GM11168 (cell line): Measurements from ENCODE around the gene LTB.
"Not testable (repeated sequence)": the region's sequence is repeated elsewhere in the genome, so short reads cannot be mapped to it uniquely, and the experiment has no call there.

Source experiments
- in situ Hi-C: fragments of 300-500 bp; cut with MboI; formaldehyde crosslinking; loops from one replicate; pipeline ENCODE4 v1.12.0; 2022; ENCODE audit warnings: low sequenced_read_pairs; ENCODE audit not compliant: unreplicated experiment

Gene LTB

GRCh38 chr6:31556307-31556706 is 25.9 kb downstream of the LTB start:
- in situ Hi-C loops: no loop called here

GRCh38 chr6:31551371-31551770 is 30.9 kb downstream of the LTB start:
- in situ Hi-C loops: not testable (repeated sequence)

GRCh38 chr6:31548544-31548873 is 33.7 kb downstream of the LTB start:
- in situ Hi-C loops: loop anchor here (5.0 kb wide), 1 partner anchor 44 kb away; the partner anchor contains the start of gene NCR3

- in situ Hi-C loops: loop anchor here (5.0 kb wide), 1 partner anchor 44 kb away; the partner anchor contains the start of gene NCR3
These were observed 34.3 kb downstream of the LTB start for GRCh38 chr6:31547727-31548543.

GRCh38 chr6:31546958-31547726 is 35.1 kb downstream of the LTB start, which contains the start of gene NFKBIL1:
NFKBIL1 (plus strand) TSS chr6:31547608; CDS start chr6:31547695, 87 bp downstream.
- in situ Hi-C loops: loop anchor here (5.0 kb wide), 1 partner anchor 45 kb away; the partner anchor contains the start of gene NCR3

- in situ Hi-C loops: loop anchor here (5.0 kb wide), 1 partner anchor 46 kb away; the partner anchor contains the start of gene NCR3
These were observed 35.8 kb downstream of the LTB start, which contains the start of gene ATP6V1G2 for GRCh38 chr6:31546339-31546957. ATP6V1G2 (minus strand) TSS chr6:31546608; CDS start chr6:31546559, 49 bp downstream.

- in situ Hi-C loops: loop anchor here (5.0 kb wide), 1 partner anchor 47 kb away; the partner anchor contains the start of gene NCR3
These were observed 36.9 kb downstream of the LTB start for GRCh38 chr6:31545291-31545690.

- in situ Hi-C loops: loop anchor here (5.0 kb wide), 2 partner anchors 48 to 52 kb away; partner anchors contain the start of gene NCR3
These were observed 37.5 kb downstream of the LTB start for GRCh38 chr6:31544676-31545075.

GRCh38 chr6:31543639-31544038 is 38.6 kb downstream of the LTB start:
- in situ Hi-C loops: loop anchor here (5.0 kb wide), 1 partner anchor 51 kb away; no protein-coding TSS in a partner anchor

- in situ Hi-C loops: loop anchor here (5.0 kb wide), 1 partner anchor 50 kb away; no protein-coding TSS in a partner anchor
These were observed 40.3 kb downstream of the LTB start, which contains the start of gene DDX39B for GRCh38 chr6:31541658-31542521. DDX39B (minus strand) TSS chr6:31542003; CDS start chr6:31540532, 1,471 bp downstream.

- in situ Hi-C loops: loop anchor here (5.0 kb wide), 1 partner anchor 49 kb away; no protein-coding TSS in a partner anchor
These were observed 41.1 kb downstream of the LTB start for GRCh38 chr6:31541059-31541657.

GRCh38 chr6:31540640-31541039 is 41.6 kb downstream of the LTB start:
- in situ Hi-C loops: loop anchor here (5.0 kb wide), 1 partner anchor 48 kb away; no protein-coding TSS in a partner anchor

GRCh38 chr6:31538805-31539400 is 43.3 kb downstream of the LTB start:
- in situ Hi-C loops: no loop called here

- in situ Hi-C loops: no loop called here
These were observed 46.5 kb downstream of the LTB start for GRCh38 chr6:31535538-31536324.

GRCh38 chr6:31534521-31535040 is 47.6 kb downstream of the LTB start:
- in situ Hi-C loops: no loop called here

- in situ Hi-C loops: no loop called here
These were observed 48.2 kb downstream of the LTB start for GRCh38 chr6:31534011-31534410.

GRCh38 chr6:31533455-31533841 is 48.8 kb downstream of the LTB start:
- in situ Hi-C loops: no loop called here
